NCI-H82 treated with DMSO at 0.1 percent for 48 hours (cell line): ENCODE data around the gene DCAF7.

Source experiments
- DNase-seq: peaks from one replicate; lab custom pipeline; 2025; ENCODE audit not compliant: unreplicated experiment; lab: John Stamatoyannopoulos, UW

Gene DCAF7

GRCh38 chr17:63524051-63524450 is 26.2 kb upstream of the DCAF7 start:
- no peak for DNase-seq

GRCh38 chr17:63525190-63525946 is 24.9 kb upstream of the DCAF7 start:
- peak; percentile 57 for DNase-seq

DNA sequence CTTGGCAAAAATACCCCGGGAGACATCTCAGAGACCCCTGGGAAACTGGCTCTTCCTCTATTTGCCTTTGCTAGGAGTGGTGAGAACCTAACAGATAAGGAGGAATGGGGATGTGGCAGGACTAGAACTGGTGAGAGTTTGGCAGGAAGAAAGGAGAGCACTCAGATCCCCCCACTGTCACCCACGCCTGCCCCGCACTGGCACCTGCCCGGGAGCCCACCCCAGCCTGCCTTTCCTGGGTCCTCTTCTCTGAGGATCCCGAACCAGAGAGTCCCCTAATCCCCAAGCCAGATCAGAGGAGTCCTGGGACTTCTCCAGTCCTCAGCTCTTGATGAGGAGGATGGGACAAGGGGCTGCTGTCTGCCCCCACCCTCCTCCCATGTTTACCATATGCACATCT is 23.4 kb upstream of the DCAF7 start:
- no peak for DNase-seq

DNA sequence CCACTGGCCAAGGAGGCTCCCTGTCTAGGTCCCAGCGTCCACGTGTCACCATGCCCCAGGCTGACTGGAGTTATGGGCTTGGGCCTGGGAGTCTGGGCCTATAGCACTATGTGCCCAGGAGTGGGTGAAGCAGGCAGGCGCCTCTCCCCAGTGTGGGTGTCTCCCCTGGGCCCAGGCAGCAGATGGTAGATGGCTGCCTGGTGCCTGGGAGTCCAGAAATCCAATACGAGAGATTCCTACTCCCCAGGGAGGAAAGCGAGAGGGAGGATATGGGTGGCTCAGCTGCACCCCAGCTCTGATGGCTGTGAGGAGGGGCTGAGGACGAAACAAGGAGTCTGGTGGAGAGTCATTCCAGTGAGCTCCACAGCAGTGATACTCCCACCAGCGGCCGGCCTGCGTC is 22.1 kb upstream of the DCAF7 start:
- peak; percentile 55 for DNase-seq

- peak; percentile 96 for DNase-seq
Measured at GRCh38 chr17:63529711-63530556, 20.3 kb upstream of the DCAF7 start.

- no peak for DNase-seq
Measured at GRCh38 chr17:63530557-63531021, 19.7 kb upstream of the DCAF7 start.

- no peak for DNase-seq
Measured at GRCh38 chr17:63531022-63531965, 19.0 kb upstream of the DCAF7 start.

DNA sequence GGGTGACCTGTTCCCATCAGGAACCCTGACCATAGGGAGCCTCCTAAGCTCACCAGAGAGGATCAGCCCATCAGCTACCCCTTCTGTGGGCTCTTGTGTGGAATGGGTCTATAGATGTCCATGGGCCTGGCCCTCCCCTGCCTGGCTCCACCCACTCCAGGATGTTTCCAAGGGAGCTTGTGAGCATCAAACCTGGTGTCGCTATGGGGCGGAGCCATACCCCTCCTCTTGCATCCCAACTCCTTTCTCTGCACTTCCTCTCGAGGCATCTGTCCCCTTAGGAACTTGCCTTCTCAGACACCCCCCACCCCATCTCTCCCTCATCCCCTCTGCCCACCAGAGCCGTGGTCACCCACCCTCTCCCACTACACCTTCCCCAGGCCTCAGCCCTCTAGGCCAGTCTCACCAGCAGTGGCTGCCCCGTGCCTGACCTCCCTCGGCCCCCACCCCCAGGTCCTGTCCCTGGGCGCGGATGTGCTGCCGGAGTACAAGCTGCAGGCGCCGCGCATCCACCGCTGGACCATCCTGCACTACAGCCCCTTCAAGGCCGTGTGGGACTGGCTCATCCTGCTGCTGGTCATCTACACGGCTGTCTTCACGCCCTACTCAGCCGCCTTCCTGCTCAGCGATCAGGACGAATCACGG is 16.7 kb upstream of the DCAF7 start:
- no peak for DNase-seq

- DNase-seq = no peak
Measured at GRCh38 chr17:63534078-63534570, 16.2 kb upstream of the DCAF7 start.

DNA sequence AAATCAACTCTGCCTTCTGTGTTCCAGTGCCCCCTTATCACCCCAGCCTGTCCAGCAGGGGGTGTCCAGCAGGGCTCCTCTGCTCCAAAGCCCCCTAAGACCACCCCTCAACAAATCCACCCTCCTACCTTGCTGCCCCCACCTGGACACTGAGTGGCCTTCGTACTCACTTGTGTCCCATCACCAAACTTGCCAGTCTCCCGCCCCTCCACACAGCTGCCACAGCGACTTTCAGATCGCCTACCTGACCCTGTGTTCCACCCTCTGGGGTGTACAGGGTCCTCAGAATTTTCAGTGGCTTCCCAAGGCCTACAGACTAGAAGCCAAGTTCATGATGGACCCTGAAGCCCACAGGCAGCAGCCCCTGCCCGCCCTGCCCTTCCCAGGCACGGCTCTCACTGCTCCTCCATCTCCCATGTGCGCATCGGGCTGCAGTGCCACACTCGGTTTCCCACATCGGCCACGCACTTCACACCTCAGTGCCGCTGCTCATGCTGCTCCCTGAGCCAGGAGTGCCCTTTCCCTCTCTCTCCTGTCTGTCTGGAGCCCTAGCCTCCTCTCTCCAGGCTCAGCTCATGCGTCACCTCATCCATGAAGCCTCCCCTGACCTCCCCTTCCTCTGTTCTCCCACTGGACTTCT is 15.3 kb upstream of the DCAF7 start:
- DNase-seq = no peak

DNA sequence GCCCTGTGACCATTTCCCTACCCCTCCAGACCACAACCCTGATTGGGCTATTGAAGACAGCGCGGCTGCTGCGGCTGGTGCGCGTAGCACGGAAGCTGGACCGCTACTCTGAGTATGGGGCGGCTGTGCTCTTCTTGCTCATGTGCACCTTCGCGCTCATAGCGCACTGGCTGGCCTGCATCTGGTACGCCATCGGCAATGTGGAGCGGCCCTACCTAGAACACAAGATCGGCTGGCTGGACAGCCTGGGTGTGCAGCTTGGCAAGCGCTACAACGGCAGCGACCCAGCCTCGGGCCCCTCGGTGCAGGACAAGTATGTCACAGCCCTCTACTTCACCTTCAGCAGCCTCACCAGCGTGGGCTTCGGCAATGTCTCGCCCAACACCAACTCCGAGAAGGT is 14.6 kb upstream of the DCAF7 start:
- DNase-seq = no peak

GRCh38 chr17:63537001-63537400 is 13.3 kb upstream of the DCAF7 start:
- DNase-seq = no peak

GRCh38 chr17:63537991-63538692 is 12.1 kb upstream of the DCAF7 start:
- no peak for DNase-seq

DNA sequence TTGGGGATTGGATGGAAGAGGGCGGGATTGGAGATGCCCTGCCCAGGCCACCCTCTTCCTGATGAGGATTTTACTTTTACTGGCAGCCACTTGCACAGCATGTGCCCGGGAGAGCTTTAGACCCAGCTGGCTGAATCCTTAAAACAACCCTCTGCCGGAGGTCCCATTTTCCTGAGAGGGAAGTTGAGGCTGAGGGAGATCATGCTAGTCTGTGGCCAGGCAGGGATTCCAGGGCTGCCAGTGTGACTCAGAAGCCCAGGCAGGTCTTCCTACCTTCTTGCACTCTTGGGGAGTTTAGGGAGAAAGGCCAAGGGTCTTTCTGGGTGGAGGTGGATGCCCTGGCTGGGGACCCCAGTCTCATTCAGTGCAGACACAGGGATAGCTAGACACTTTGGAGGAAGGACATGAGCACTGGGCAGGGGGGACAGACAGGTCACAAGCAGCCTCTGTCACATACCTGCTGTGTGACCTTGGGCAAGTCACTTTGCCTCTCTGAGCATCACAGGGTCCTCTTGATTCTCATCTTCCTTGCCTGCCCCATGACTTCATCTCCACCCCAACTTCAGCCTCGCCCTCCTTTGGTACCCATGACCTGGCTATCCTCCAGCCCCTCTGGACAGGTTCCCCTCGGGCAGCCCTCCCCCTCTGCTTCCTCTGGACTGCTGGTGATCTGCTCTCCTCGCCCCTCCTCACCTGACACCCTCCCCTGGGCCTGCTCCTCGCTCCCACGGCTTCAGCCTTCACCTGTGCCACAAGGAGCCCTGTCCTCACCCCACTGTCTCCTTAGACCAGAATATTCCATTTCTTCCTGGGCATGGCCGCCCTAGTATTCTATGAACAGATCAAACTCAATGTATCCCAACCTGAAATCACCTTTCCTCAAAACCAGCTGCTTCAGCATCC is 11.3 kb upstream of the DCAF7 start:
- DNase-seq = no peak

GRCh38 chr17:63540590-63540989 is 9.7 kb upstream of the DCAF7 start:
- DNase-seq = no peak

- DNase-seq = no peak
Measured at GRCh38 chr17:63542218-63542545, 8.1 kb upstream of the DCAF7 start.

GRCh38 chr17:63542942-63543821 is 7.1 kb upstream of the DCAF7 start:
- DNase-seq = no peak
